ENCODE results near the gene JAGN1. TPM values are rescaled to one million over a fixed set of nuclear protein-coding genes. Genes with fewer than 3 reads are reported as not detected.
A peak's percentile ranks its signal among the peaks of the same experiment; 100 is the strongest.
"Not testable (repeated sequence)": the region's sequence is repeated elsewhere in the genome, so short reads cannot be mapped to it uniquely, and the experiment has no call there.

The JAGN1 gene
- total RNA-seq, 1 donor from 2014 or later: 30.9 TPM

DNA sequence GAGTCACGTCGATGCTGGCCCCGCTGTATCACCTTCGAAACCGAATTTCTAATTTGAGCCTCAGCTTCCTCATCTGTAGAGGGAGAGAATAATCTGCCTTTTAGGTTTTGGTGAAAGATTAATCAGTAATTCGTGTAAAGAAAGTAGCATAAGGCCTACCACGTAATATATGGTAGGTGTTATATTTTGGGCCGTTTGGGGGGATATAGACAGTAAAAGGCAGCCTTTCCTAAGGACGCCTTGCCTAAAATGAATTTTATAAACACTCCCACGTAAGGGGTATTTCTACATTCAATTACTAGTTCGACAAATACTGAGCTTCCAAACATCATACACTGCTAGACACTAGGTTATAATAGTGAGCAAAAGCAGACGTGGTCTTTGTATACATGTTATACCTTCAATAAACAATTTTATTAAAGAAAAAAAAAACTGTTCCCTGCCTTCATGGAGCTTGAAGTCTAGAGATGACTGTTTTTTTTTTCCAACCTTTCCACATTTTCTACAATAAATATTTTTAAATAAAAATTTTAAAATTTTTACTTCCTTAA lies 737 bp downstream of the JAGN1 start:
- DNase-seq (no peak), ATAC-seq (ENCODE audit: low read depth) (no peak)
- H3K4me3 Mint-ChIP-seq: peak overlapping the region; percentile 94
- POLR2A ChIA-PET: interaction anchor here (0.6 to 3.8 kb wide), 22 partner anchors 12 to 429 kb away, joined by 3 to 92 read pairs (median 6); partner anchors contain the start of genes ARPC4, CRELD1, EMC3 and FANCD2
- H3K27me3 Mint-ChIP-seq: no peaks in the 10 kb centered on the region
- TF ChIP-seq CTCF (IDR thresholded peaks at IDR 0.05): no peak
- H3K9me3 Mint-ChIP-seq: no peaks in the 10 kb centered on the region
- H3K4me1 Mint-ChIP-seq: peaks cover 49% of the 10 kb centered on the region
- peak overlapping the region; percentile 97 for H3K27ac Mint-ChIP-seq
- CTCF ChIA-PET: interaction anchor here (1.4 to 1.9 kb wide), 3 partner anchors 41 to 55 kb away, joined by 4 to 5 read pairs (median 5); partner anchors contain the start of gene CRELD1
- peaks cover 33% of the 10 kb centered on the region for H3K36me3 Mint-ChIP-seq (ENCODE audit: low read depth)
- intact Hi-C loops (cut with micrococcal nuclease): loop anchor here (2.0 kb wide), 2 partner anchors 136 to 494 kb away; partner anchors contain the start of genes FANCD2 and SETD5

- peaks cover 57% of the 10 kb centered on the region for H3K4me1 Mint-ChIP-seq
- no peaks in the 10 kb centered on the region for H3K9me3 Mint-ChIP-seq
- no peaks in the 10 kb centered on the region for H3K27me3 Mint-ChIP-seq
- CTCF ChIA-PET: interaction anchor here (0.6 to 1.1 kb wide), 5 partner anchors 10 to 884 kb away, joined by 3 to 4 read pairs (median 3); partner anchors contain the start of gene CRELD1
- H3K36me3 Mint-ChIP-seq (ENCODE audit: low read depth): peaks cover 33% of the 10 kb centered on the region
- TF ChIP-seq CTCF (IDR thresholded peaks at IDR 0.05): no peak
- POLR2A ChIA-PET: interaction anchor here (0.6 to 2.0 kb wide), 3 partner anchors 39 to 288 kb away, joined by 3 to 7 read pairs (median 4); partner anchors contain the start of genes ARPC4 and CRELD1
- no peak for ATAC-seq (ENCODE audit: low read depth)
- H3K4me3 Mint-ChIP-seq: no peak overlapping the region
- intact Hi-C loops (cut with micrococcal nuclease): no loop called here
- H3K27ac Mint-ChIP-seq: peak overlapping the region; percentile 50
- DNase-seq: no peak
Observed at GRCh38 chr3:9893739-9894138, 3.3 kb downstream of the JAGN1 start.

DNA sequence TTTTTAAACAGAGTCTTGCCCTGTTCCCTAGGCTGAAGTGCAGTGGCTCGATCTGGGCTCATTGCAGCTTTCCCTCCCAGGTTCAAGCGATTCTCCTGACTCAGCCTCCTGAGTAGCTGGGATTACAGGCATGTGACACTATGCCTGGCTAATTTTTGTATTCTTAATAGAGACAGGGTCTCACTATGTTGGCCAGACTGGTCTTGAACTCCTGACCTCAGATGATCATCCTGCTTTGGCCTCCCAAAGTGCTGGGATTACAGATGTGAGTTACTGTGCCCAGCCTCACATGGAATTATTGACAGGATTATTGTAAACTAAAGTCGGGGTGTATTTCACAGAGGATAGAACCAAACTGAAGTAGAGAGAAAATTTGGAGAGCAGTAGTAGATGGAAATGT lies 5.3 kb downstream of the JAGN1 start:
- H3K27me3 Mint-ChIP-seq; intact Hi-C loops (cut with micrococcal nuclease); H3K4me3 Mint-ChIP-seq; CTCF ChIA-PET; DNase-seq; H3K27ac Mint-ChIP-seq; ATAC-seq (ENCODE audit: low read depth); H3K9me3 Mint-ChIP-seq: not testable (repeated sequence)
- Mint-ChIP-seq H3K4me1 (peaks cover 48% of the 10 kb centered on the region), H3K36me3 (ENCODE audit: low read depth) (peaks cover 31% of the 10 kb centered on the region)
- POLR2A ChIA-PET: interaction anchor here (0.7 kb wide), 2 partner anchors 87 to 103 kb away, joined by 3 to 5 read pairs; partner anchors contain the start of gene ARPC4

DNA sequence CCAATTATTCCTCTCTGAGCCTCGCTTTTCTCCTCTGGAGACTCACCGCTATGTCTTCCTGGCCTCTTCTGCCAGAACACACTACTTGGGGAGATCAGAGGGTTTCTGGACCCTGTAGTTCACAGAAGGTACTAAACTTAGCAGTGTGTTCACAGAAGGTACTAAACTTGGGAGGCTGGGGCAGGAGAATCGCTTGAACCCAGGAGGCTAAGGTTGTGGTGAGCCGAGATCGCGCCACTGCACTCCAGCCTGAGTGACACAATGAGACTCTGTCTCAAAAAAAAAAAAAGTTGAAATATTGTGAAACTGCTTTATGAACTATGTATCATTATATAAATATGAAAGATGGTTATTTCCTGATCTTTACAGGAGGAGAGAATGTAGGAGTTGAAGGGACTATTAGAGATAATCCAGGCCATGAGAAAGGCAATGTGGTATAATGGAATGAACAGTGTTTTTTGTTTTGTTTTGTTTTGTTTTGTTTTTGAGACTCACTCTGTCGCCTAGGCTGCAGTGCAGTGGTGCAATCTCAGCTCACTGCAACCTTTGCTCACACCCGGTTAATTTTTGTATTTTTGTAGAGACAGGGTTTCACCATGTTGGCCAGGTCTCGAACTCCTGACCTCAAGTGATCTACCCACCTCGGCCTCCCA lies 6.5 kb downstream of the JAGN1 start:
- POLR2A ChIA-PET; DNase-seq; ATAC-seq (ENCODE audit: low read depth); H3K4me3 Mint-ChIP-seq; H3K27me3 Mint-ChIP-seq; CTCF ChIA-PET; H3K9me3 Mint-ChIP-seq; intact Hi-C loops (cut with micrococcal nuclease): not testable (repeated sequence)
- Mint-ChIP-seq H3K36me3 (ENCODE audit: low read depth) (peaks cover 27% of the 10 kb centered on the region), H3K27ac (peak overlapping the region; percentile 60), H3K4me1 (peaks cover 42% of the 10 kb centered on the region)

DNA sequence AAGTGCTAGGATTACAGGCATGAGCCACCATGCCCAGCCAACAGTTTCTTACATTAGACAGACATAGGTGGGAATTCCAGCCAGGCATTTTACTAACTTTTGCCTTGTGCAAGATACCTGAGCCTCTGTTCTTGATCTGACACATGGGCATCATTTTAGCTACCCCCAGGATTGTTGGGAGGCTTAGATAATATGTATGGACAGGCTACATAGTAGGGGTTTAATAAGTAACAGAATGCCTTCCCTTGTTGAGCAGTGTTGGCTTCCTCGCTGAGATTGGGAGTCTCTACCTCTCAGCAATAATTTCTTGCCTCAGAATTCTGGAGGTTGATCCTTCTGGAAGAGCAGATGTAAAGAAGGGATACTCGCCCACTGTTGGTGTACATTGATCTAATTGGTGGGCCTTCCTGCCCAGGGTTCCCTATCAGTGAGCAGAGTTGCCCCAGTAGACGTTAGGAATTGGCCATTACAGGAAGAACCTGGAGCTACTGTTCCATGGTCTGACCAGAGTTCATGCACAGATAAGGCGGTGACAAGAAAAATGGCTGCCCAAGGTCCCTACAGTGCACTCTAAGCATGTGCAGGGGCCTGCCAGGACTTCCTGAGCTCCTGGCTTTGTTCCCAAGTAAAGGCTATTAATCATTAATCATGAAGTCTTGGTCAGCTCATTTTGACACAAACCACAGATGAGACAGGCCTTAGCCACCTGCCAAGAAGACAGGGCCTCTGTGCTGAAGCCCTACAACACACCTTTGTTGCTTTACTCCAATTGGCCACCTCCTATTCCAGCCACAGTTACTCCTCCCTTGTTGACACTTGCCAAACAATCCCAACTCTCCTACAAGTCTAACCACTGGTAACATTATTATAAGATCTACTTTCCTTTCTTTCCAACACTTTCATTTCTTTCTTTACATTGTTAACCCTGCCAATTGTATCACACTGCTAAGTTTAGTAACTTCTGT lies 7.3 kb downstream of the JAGN1 start:
- Mint-ChIP-seq H3K4me1 (peaks cover 33% of the 10 kb centered on the region), H3K9me3 (no peaks in the 10 kb centered on the region), H3K27me3 (no peaks in the 10 kb centered on the region), H3K27ac (peak overlapping the region; percentile 18), H3K4me3 (no peak overlapping the region), H3K36me3 (ENCODE audit: low read depth) (peaks cover 21% of the 10 kb centered on the region)
- ATAC-seq (ENCODE audit: low read depth): no peak
- no peak for DNase-seq
- intact Hi-C loops (cut with micrococcal nuclease): no loop called here
- TF ChIP-seq CTCF (IDR thresholded peaks at IDR 0.05): no peak
- ChIA-PET POLR2A (no interaction called here), CTCF (no interaction called here)

Measured in activated B cell treated with CpG ODN at 0.5 μM for 24 hours (primary cell).